IgD-negative memory B cell (primary cell): Measurements from ENCODE around the gene TRIML1. TPM values are rescaled to one million over a fixed set of nuclear protein-coding genes. Genes with fewer than 3 reads are reported as not detected.

Experiments
- H3K27ac Mint-ChIP-seq, 3 donors: one replicate each; pipeline ENCODE4 v1.8.0; 2020 to 2022; ENCODE audit warnings: mild to moderate bottlenecking in 3 of 3, mixed read lengths in 3 of 3, moderate library complexity in 1 of 3
- H3K27me3 Mint-ChIP-seq: one replicate; pipeline ENCODE4 v1.8.0; 2021; ENCODE audit warnings: mixed read lengths
- H3K36me3 Mint-ChIP-seq: one replicate; pipeline ENCODE4 v1.8.0; 2020; ENCODE audit warnings: mild to moderate bottlenecking, mixed read lengths
- H3K4me1 Mint-ChIP-seq, 3 donors: one replicate each; pipeline ENCODE4 v1.8.0; 2020 to 2022; ENCODE audit warnings: mixed read lengths in 3 of 3, mild to moderate bottlenecking in 1 of 3
- H3K4me3 Mint-ChIP-seq, 4 donors: one replicate each; pipeline ENCODE4 v1.8.0; 2020 to 2022; ENCODE audit warnings: mild to moderate bottlenecking in 4 of 4, mixed read lengths in 4 of 4, moderate library complexity in 3 of 4
- H3K9me3 Mint-ChIP-seq, 3 donors: one replicate each; pipeline ENCODE4 v1.8.0; 2020 to 2021; ENCODE audit warnings: mixed read lengths in 3 of 3, mild to moderate bottlenecking in 1 of 3
- polyA plus RNA-seq: library from polyadenylated mRNA; unstranded; fragments of 300-500 nt; fragmentation: Illumina TruSeq; gene quantifications from one replicate; pipeline ENCODE4 v1.2.3, GENCODE V29; 2021

TRIML1 gene
- polyA plus RNA-seq, 1 donor from 2014 or later = not detected

DNA sequence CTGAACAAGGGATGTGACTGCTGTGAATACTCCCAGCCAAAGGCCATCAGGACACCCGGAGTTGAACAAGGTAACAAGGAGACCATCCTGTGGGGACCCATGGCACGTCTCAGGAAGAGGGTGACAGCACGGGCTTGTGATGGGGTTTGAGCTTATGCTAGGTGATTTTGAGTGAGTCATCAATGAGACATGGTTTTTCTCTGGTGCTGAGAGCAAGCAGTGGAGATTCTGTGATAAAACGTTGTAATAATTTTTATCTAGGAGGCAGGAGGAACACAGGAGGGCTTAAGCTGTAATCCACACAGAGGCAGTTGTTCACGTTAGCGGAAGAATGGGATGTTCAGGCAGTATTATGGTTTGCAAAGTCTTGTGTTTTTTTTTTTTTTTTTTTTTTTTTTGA lies 36.0 kb downstream of the TRIML1 start:
- Mint-ChIP-seq H3K36me3 (no peaks in the 10 kb centered on the region), H3K4me3 (no peak overlapping the region), H3K27ac (no peak overlapping the region), H3K9me3 (peaks cover 0 to 5% (median 3%) of the 10 kb centered on the region in 3 donors), H3K27me3 (no peaks in the 10 kb centered on the region), H3K4me1 (no peaks in the 10 kb centered on the region)

DNA sequence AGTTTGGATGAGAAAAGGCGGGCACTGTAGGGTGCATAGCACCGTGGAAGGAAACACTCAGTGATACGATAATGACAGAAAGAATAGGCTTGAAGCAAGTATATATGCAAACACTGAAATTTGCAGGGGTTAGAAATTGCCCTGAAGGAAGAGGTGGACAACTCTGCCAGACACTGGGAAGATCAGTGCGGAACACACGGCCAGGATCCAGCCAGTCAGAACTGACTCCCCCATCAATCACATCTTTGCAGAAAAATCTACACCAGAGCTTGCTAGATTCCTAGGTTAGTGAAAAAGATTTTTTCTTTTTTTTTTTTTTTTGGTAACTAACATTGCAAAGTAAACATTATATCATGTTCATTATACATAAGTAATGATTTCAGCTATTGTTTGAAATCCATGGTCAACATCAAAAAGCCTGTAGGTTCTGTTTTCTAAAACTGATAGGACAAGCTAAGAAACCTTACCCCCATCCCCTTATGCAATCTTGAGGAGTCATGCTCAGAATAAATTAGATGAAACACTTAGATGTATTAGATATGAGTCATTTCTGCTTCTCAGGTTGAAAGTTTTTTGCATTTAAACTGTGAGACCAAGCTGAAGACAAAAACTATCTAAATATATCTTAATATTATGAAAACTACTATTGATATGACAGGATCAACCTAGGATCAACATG lies 38.9 kb downstream of the TRIML1 start:
- Mint-ChIP-seq H3K4me1 (no peaks in the 10 kb centered on the region), H3K27me3 (no peaks in the 10 kb centered on the region), H3K4me3 (no peak overlapping the region), H3K36me3 (peaks cover 1% of the 10 kb centered on the region), H3K27ac (no peak overlapping the region), H3K9me3 (peaks cover 0 to 9% (median 8%) of the 10 kb centered on the region in 3 donors)

DNA sequence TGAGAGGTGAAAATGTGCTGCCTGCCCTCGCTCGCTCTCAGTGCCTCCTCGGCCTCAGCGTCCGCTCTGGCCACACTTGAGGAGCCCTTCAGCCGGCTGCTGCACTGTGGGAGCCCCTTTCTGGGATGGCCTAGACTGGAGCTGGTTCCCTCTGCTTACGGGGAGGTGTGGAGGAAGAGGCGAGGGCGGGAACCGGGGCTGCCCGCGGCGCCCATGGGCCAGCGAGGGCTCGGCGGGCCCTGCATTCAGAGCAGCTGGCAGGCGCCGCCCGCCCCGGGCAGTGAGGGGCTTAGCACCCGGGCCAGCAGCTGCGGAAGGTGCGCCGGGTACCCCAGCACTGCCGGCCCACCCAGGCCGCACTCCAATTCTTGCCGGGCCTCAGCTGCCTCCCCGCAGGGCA lies 39.6 kb downstream of the TRIML1 start:
- H3K27ac Mint-ChIP-seq = no peak overlapping the region
- H3K4me3 Mint-ChIP-seq = no peak overlapping the region
- peaks cover 1% of the 10 kb centered on the region for H3K36me3 Mint-ChIP-seq
- H3K4me1 Mint-ChIP-seq = no peaks in the 10 kb centered on the region
- H3K9me3 Mint-ChIP-seq = peaks cover 0 to 9% (median 8%) of the 10 kb centered on the region in 3 donors
- no peaks in the 10 kb centered on the region for H3K27me3 Mint-ChIP-seq

DNA sequence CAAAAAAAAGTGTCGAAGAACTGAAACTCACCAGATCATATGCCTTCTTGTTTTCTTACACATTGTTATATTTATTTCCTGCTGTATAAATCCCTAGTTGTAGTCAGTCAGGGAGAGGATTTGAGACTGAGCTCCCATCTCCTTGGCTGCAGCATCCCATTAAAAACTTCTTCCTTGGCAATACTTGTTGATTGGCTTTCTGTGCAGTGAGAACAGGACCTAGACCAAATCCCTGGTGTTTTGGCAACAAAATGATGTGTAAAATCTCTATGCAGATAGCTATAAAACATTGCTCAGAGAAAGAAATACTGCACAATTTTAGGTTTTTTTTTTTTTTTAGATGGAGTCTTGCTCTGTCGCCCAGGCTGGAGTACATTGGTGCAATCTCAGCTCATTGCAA lies 47.9 kb downstream of the TRIML1 start:
- Mint-ChIP-seq H3K4me3 (no peak overlapping the region), H3K36me3 (no peaks in the 10 kb centered on the region), H3K27ac (no peak overlapping the region), H3K27me3 (no peaks in the 10 kb centered on the region), H3K9me3 (peaks cover 0 to 13% (median 5%) of the 10 kb centered on the region in 3 donors), H3K4me1 (no peaks in the 10 kb centered on the region)

DNA sequence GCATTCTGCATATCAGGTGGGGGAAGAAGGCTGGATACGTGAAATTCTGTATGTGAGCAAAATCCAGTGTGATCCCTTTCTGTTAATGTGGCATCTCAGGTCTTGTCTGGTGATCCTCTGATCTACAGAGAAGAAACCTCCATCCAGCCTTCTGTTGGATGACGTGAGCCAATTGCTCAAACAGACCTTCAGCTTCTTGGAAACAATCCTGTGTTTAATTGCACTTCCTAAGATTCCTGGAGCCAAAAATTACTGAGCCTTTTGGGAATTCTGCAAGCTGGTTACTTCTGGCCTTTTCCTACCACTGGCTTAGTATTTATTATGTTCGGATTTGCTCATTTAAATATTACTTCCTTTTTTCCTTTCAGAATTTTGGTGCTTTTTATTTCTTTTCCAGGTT lies 51.2 kb downstream of the TRIML1 start:
- H3K36me3 Mint-ChIP-seq = no peaks in the 10 kb centered on the region
- H3K4me1 Mint-ChIP-seq = no peaks in the 10 kb centered on the region
- no peaks in the 10 kb centered on the region for H3K27me3 Mint-ChIP-seq
- H3K4me3 Mint-ChIP-seq = no peak overlapping the region
- no peak overlapping the region for H3K27ac Mint-ChIP-seq
- peaks cover 0 to 4% (median 2%) of the 10 kb centered on the region in 3 donors for H3K9me3 Mint-ChIP-seq

DNA sequence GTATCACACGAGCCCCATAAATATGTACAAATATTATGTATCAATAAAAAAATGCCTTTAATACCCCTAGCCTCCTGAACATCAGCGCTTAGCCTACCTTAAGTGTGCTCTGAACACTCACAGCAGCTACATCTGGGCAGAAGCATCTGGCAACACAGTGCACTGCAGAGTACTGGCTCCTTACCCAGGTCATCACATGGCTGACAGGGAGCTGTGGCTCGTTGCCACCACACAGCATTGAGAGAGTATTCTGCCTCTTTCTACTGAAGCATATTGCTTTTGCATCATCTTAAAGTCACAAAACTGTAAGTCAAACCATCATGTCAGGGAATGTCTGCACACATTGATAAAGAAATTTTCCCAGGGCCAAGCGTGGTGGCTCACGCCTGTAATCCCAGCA lies 55.2 kb downstream of the TRIML1 start:
- Mint-ChIP-seq H3K9me3 (peaks cover 0 to 1% (median 0%) of the 10 kb centered on the region in 3 donors), H3K36me3 (no peaks in the 10 kb centered on the region), H3K4me1 (no peaks in the 10 kb centered on the region)

DNA sequence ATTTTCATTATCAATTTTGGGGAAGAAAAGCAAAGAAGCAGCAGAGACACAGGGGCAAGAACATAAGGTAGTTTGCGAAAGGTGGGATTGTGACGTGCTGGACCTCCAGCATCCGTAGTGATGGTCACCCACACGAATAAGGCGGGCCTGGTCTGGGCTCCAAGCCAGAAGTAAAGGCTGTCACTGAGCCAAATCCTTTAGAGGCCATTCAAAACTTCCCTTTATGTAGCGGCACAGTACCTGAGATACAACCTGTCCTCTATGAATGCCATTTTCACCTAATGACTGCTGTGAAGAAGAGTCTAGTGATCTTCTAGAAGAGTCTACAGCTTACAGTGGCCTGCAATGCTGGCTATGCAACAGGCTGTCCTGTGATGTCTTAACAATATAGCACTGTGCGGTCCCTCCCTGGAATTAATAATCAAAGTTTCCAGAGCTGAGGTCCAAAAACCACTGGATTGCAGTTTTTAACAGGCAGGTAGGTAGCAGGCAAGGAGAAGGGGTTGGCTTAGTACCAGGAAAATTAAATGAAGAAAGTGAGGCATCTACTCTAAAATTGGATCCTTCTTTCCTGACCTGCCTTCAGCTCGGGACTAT lies 56.2 kb downstream of the TRIML1 start:
- H3K9me3 Mint-ChIP-seq = peaks cover 0 to 2% (median 0%) of the 10 kb centered on the region in 3 donors
- H3K36me3 Mint-ChIP-seq = no peaks in the 10 kb centered on the region
- no peaks in the 10 kb centered on the region for H3K4me1 Mint-ChIP-seq
- H3K27ac Mint-ChIP-seq = no peak overlapping the region
- no peak overlapping the region for H3K4me3 Mint-ChIP-seq
- no peaks in the 10 kb centered on the region for H3K27me3 Mint-ChIP-seq

More for the DNA sequence above, 55.2 kb downstream of the TRIML1 start:
- Mint-ChIP-seq H3K27me3 (no peaks in the 10 kb centered on the region), H3K4me3 (no peak overlapping the region), H3K27ac (no peak overlapping the region)

DNA sequence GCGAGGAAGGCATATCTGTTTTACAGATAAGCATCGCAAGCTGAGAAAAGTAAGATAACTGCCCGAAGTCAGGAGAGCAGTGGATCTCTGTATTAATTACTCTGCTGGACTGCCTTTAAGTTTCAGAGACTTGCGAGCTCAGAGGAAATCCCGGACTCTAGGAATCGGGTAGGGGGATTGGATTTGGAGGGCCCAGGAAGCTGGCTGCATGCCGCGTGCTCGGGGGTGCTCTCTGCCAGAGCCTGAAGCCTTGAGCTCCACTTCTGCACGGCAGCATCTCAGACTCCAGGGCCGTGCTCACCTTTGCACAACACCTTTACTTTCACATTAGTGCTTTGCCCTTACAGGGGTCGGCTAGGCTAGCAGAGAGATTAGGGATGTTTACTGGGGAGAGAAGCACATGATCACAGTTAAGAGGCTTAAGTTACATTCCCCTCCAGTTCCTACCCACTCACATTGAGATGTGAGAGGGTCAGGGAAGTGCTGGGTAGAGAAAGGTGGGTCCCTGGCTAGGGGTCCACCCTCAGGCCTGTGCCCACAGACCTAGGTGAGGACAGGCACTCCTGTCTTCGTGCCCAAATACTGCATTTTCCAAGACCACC lies 57.0 kb downstream of the TRIML1 start:
- H3K36me3 Mint-ChIP-seq = no peaks in the 10 kb centered on the region
- H3K4me3 Mint-ChIP-seq = no peak overlapping the region
- H3K27ac Mint-ChIP-seq = no peak overlapping the region
- no peaks in the 10 kb centered on the region for H3K4me1 Mint-ChIP-seq
- no peaks in the 10 kb centered on the region for H3K27me3 Mint-ChIP-seq
- H3K9me3 Mint-ChIP-seq = peaks cover 0 to 4% (median 0%) of the 10 kb centered on the region in 3 donors

Other genes with a start within 250 kb of the TRIML1 start
- not detected for gene ZFP42, start 143.7 kb upstream of the TRIML1 start, polyA plus RNA-seq
- gene TRIML2, start 29.8 kb upstream of the TRIML1 start, polyA plus RNA-seq = not detected